ENCODE data around the gene C17orf67.

The C17orf67 gene

GRCh38 chr17:56806949-56807348 is 26.8 kb downstream of the C17orf67 start:
- no peak for FAIRE-seq

GRCh38 chr17:56804454-56804853 is 29.3 kb downstream of the C17orf67 start:
- FAIRE-seq: no peak

- FAIRE-seq: no peak
Observed at GRCh38 chr17:56803071-56803470, 30.6 kb downstream of the C17orf67 start.

- FAIRE-seq: no peak
Observed at GRCh38 chr17:56801459-56802178, 32.1 kb downstream of the C17orf67 start.

- FAIRE-seq: no peak
Observed at GRCh38 chr17:56798916-56799315, 34.8 kb downstream of the C17orf67 start.

- no peak for FAIRE-seq
Observed at GRCh38 chr17:56796536-56796935, 37.2 kb downstream of the C17orf67 start.

GRCh38 chr17:56795221-56795865 is 38.4 kb downstream of the C17orf67 start:
- no peak for FAIRE-seq

GRCh38 chr17:56793957-56794356 is 39.8 kb downstream of the C17orf67 start:
- no peak for FAIRE-seq

GRCh38 chr17:56793531-56793930 is 40.2 kb downstream of the C17orf67 start:
- no peak for FAIRE-seq

- no peak for FAIRE-seq
Observed at GRCh38 chr17:56792267-56792666, 41.5 kb downstream of the C17orf67 start.

GRCh38 chr17:56786989-56787482 is 46.7 kb downstream of the C17orf67 start:
- no peak for FAIRE-seq

- no peak for FAIRE-seq
Observed at GRCh38 chr17:56785997-56786680, 47.6 kb downstream of the C17orf67 start.

- FAIRE-seq: no peak
Observed at GRCh38 chr17:56785405-56785804, 48.3 kb downstream of the C17orf67 start.

- no peak for FAIRE-seq
Observed at GRCh38 chr17:56782338-56782737, 51.4 kb downstream of the C17orf67 start.

GRCh38 chr17:56781906-56782305 is 51.8 kb downstream of the C17orf67 start:
- no peak for FAIRE-seq

- FAIRE-seq: no peak
Observed at GRCh38 chr17:56779898-56780777, 53.6 kb downstream of the C17orf67 start.

GRCh38 chr17:56779322-56779721 is 54.4 kb downstream of the C17orf67 start:
- no peak for FAIRE-seq

- no peak for FAIRE-seq
Observed at GRCh38 chr17:56778898-56779297, 54.8 kb downstream of the C17orf67 start.

- no peak for FAIRE-seq
Observed at GRCh38 chr17:56777859-56778258, 55.9 kb downstream of the C17orf67 start.

- FAIRE-seq: no peak
Observed at GRCh38 chr17:56774650-56775049, 59.1 kb downstream of the C17orf67 start.

- no peak for FAIRE-seq
Observed at GRCh38 chr17:56773124-56773523, 60.6 kb downstream of the C17orf67 start.

- no peak for FAIRE-seq
Observed at GRCh38 chr17:56772442-56772841, 61.3 kb downstream of the C17orf67 start.

- no peak for FAIRE-seq
Observed at GRCh38 chr17:56771975-56772374, 61.7 kb downstream of the C17orf67 start.

Measured in endometrium (tissue), 2 donors.